DOHH2 (cell line): ENCODE data around the gene IBA57.
"Not testable (repeated sequence)": the region's sequence is repeated elsewhere in the genome, so short reads cannot be mapped to it uniquely, and the experiment has no call there.

Experiments used
- H3F3A ChIP-seq: fragments of 200-600 bp; sonication (generic), shearing (Covaris generic); 2 replicates; pipeline ENCODE4 v1.6.0; 2016; ENCODE audit warnings: antibody characterized with exemption, mild to moderate bottlenecking; ENCODE audit not compliant: control insufficient read depth, insufficient read depth
- H3K27ac ChIP-seq: fragments of 200-600 bp; sonication (generic); 2 replicates; pipeline ENCODE4 v1.5.1; 2014; ENCODE audit warnings: low read depth, mild to moderate bottlenecking, low read length, moderate library complexity
- H3K27me3 ChIP-seq: fragments of 200-600 bp; sonication (generic); 2 replicates; pipeline ENCODE4 v1.6.1; 2014; ENCODE audit warnings: mild to moderate bottlenecking, low read length, mixed read lengths; ENCODE audit not compliant: control insufficient read depth
- H3K36me3 ChIP-seq: fragments of 200-600 bp; sonication (generic); 2 replicates; pipeline ENCODE4 v1.6.1; 2014; ENCODE audit warnings: mild to moderate bottlenecking, low read length, moderate library complexity, mixed read lengths; ENCODE audit not compliant: control insufficient read depth
- H3K4me1 ChIP-seq: fragments of 200-600 bp; sonication (generic); 2 replicates; pipeline ENCODE4 v1.6.1; 2014; ENCODE audit warnings: mild to moderate bottlenecking, low read length, mixed read lengths; ENCODE audit not compliant: control insufficient read depth
- H3K4me2 ChIP-seq: fragments of 200-600 bp; sonication (generic); 2 replicates; pipeline ENCODE4 v1.6.0; 2014; ENCODE audit warnings: mild to moderate bottlenecking, low read length, moderate library complexity
- H3K4me3 ChIP-seq: fragments of 200-600 bp; sonication (generic); 2 replicates; pipeline ENCODE4 v1.5.1; 2014; ENCODE audit warnings: mild to moderate bottlenecking, low read length, mixed read lengths
- H3K79me2 ChIP-seq: fragments of 200-600 bp; sonication (generic); 2 replicates; pipeline ENCODE4 v1.6.1; 2014; ENCODE audit warnings: mild to moderate bottlenecking, low read length, mixed read lengths; ENCODE audit not compliant: control insufficient read depth
- H3K9me2 ChIP-seq: fragments of 200-600 bp; sonication (generic); replicated peaks from 2 replicates; pipeline ENCODE4 v1.6.1; 2014; ENCODE audit warnings: mild to moderate bottlenecking, low read length, mixed read lengths; ENCODE audit not compliant: control insufficient read depth
- H3K9me3 ChIP-seq: fragments of 200-600 bp; sonication (generic); 2 replicates; pipeline ENCODE4 v1.6.1; 2014; ENCODE audit warnings: antibody characterized with exemption, low read length, mixed read lengths; ENCODE audit not compliant: control insufficient read depth, insufficient read depth
- H4K20me1 ChIP-seq: fragments of 200-600 bp; sonication (generic); 2 replicates; pipeline ENCODE4 v1.6.0; 2014; ENCODE audit warnings: low read depth, mild to moderate bottlenecking, antibody characterized with exemption, low read length, moderate library complexity; ENCODE audit not compliant: control insufficient read depth, insufficient read depth
- CTCF ChIP-seq: fragments of 200-600 bp; sonication (generic); IDR thresholded peaks from one replicate; pipeline ENCODE4 v1.5.1; 2014; ENCODE audit warnings: antibody characterized with exemption, mild to moderate bottlenecking, low read depth, low read length; ENCODE audit not compliant: poor library complexity, severe bottlenecking
- EZH2phosphoT487 ChIP-seq: fragments of 200-600 bp; sonication (generic); IDR thresholded peaks from 2 replicates; pipeline ENCODE4 v1.6.1; 2017; ENCODE audit warnings: borderline replicate concordance, mild to moderate bottlenecking, antibody characterized with exemption, low read length, moderate library complexity, mixed read lengths

The IBA57 gene

GRCh38 chr1:228188249-228188648 is 22.6 kb downstream of the IBA57 start:
- H3K79me2 ChIP-seq, H3K9me3 ChIP-seq, H4K20me1 ChIP-seq, H3K4me2 ChIP-seq, H3K4me3 ChIP-seq, H3K9me2 ChIP-seq, H3K27me3 ChIP-seq, H3K27ac ChIP-seq, H3K36me3 ChIP-seq, H3F3A ChIP-seq, H3K4me1 ChIP-seq: not testable (repeated sequence)

GRCh38 chr1:228190182-228190581 is 24.6 kb downstream of the IBA57 start:
- Histone ChIP-seq H3K4me3 (no peak overlapping the region), H3K4me2 (no peak overlapping the region), H3K4me1 (no peaks in the 10 kb centered on the region), H3K9me3 (no peaks in the 10 kb centered on the region), H4K20me1 (no peaks in the 10 kb centered on the region), H3K79me2 (no peaks in the 10 kb centered on the region), H3K9me2 (no peaks in the 10 kb centered on the region), H3K27me3 (no peaks in the 10 kb centered on the region), H3K36me3 (no peaks in the 10 kb centered on the region), H3F3A (no peaks in the 10 kb centered on the region), H3K27ac (no peak overlapping the region)
- TF ChIP-seq CTCF (no peak), EZH2phosphoT487 (no peak)

- Histone ChIP-seq H3K27me3 (no peaks in the 10 kb centered on the region), H3K9me3 (no peaks in the 10 kb centered on the region), H3K79me2 (no peaks in the 10 kb centered on the region), H3K4me2 (no peak overlapping the region), H3K4me1 (no peaks in the 10 kb centered on the region), H3K4me3 (no peak overlapping the region), H3F3A (no peaks in the 10 kb centered on the region), H3K36me3 (no peaks in the 10 kb centered on the region), H4K20me1 (no peaks in the 10 kb centered on the region), H3K9me2 (no peaks in the 10 kb centered on the region), H3K27ac (no peak overlapping the region)
- TF ChIP-seq CTCF (no peak), EZH2phosphoT487 (no peak)
Measured at GRCh38 chr1:228190778-228191177, 25.2 kb downstream of the IBA57 start.

GRCh38 chr1:228194436-228194835 is 28.8 kb downstream of the IBA57 start:
- Histone ChIP-seq H3F3A (no peaks in the 10 kb centered on the region), H3K79me2 (no peaks in the 10 kb centered on the region), H3K36me3 (no peaks in the 10 kb centered on the region), H3K9me2 (no peaks in the 10 kb centered on the region), H3K4me3 (no peak overlapping the region), H3K27me3 (no peaks in the 10 kb centered on the region), H3K4me1 (no peaks in the 10 kb centered on the region), H3K4me2 (no peak overlapping the region), H3K9me3 (peaks cover 9% of the 10 kb centered on the region; the same call in 1 of the 2 replicates), H4K20me1 (no peaks in the 10 kb centered on the region), H3K27ac (no peak overlapping the region)
- TF ChIP-seq EZH2phosphoT487 (no peak), CTCF (no peak)
